HepG2 (cell line): ENCODE results near the gene MEDAG. TPM values are rescaled to one million over a fixed set of nuclear protein-coding genes. Genes with fewer than 3 reads are reported as not detected.

Experiments used
- ATAC-seq: fragments of 200-7000 bp; cut with Tn5 transposase; 3 replicates; pipeline ENCODE4 v1.9.1; 2020; ENCODE audit warnings: mild to moderate bottlenecking, moderate library complexity
- BruUV-seq: library from RNA; stranded (reverse); fragments of 400-500 nt; replicated peaks from 2 replicates; lab custom pipeline; 2021; lab: Mats Ljungman, UMichigan
- CTCF ChIA-PET: fragments of 300-600 bp; formaldehyde crosslinking; extraction: SDS; loops from one replicate; lab custom pipeline; 2021; ENCODE audit warnings: low total read pairs, inconsistent platforms, low intra/inter-chr PET ratio; lab: Yijun Ruan, JAX
- POLR2A ChIA-PET: fragments of 350-600 bp; sonication (Branson Sonifier 250); formaldehyde crosslinking; loops from one replicate; lab custom pipeline; 2020; ENCODE audit warnings: antibody characterized with exemption, inconsistent platforms; lab: Yijun Ruan, JAX
- DNase-seq: peaks from one replicate; pipeline ENCODE4 v3.0.0-alpha.2; 2015; ENCODE audit warnings: low spot score
- FAIRE-seq: peaks from 3 replicates; lab custom pipeline; 2011; peaks lifted over from hg19 to GRCh38; lab: Jason Lieb, UNC
- H2AFZ ChIP-seq: one replicate; pipeline ENCODE4 v1.6.1; 2011; ENCODE audit warnings: low read length, inconsistent platforms
- H3K27ac ChIP-seq: fragments of 300-600 bp; 3 replicates; pipeline ENCODE4 v1.8.0; 2011; ENCODE audit warnings: mixed run types, mild to moderate bottlenecking, mixed read lengths, low read length, inconsistent platforms; ENCODE audit not compliant: insufficient read depth; ENCODE audit errors: extremely low read length
- H3K27me3 ChIP-seq, 2 experiments: fragments of 200-600 bp in 1 of 2; 2 replicates in 1 of 2; 3 replicates in 1 of 2; pipeline versions ENCODE4 v1.6.0 to v1.8.0; 2011; ENCODE audit warnings: low read length in 2 of 2, mild to moderate bottlenecking in 2 of 2, moderate library complexity in 2 of 2, inconsistent platforms in 1 of 2; ENCODE audit not compliant: insufficient read depth in 2 of 2, control insufficient read depth in 1 of 2
- H3K36me3 ChIP-seq, 2 experiments: fragments of 200-600 bp in 1 of 2; replicated peaks in 1 of 2; 2 replicates in 1 of 2; 3 replicates in 1 of 2; pipeline versions ENCODE4 v1.5.1 to v1.8.0; 2011; ENCODE audit warnings: low read length in 2 of 2, inconsistent platforms in 1 of 2; ENCODE audit not compliant: insufficient read depth in 2 of 2, control insufficient read depth in 1 of 2
- H3K4me1 ChIP-seq: 2 replicates; pipeline ENCODE4 v1.5.1; 2012; ENCODE audit warnings: low read length, inconsistent platforms; ENCODE audit not compliant: insufficient read depth
- H3K4me2 ChIP-seq: 2 replicates; pipeline ENCODE4 v1.6.0; 2011; ENCODE audit warnings: low read depth, low read length, inconsistent platforms
- H3K4me3 ChIP-seq, 3 experiments: fragments of 200-600 bp in 1 of 3; sonication (generic), shearing (Covaris generic) in 1 of 3; replicated peaks in 1 of 3; 2 replicates each; pipeline ENCODE4 v1.5.1; 2011 to 2016; ENCODE audit warnings: low read length in 3 of 3, inconsistent platforms in 2 of 3, low read depth in 2 of 3, mild to moderate bottlenecking in 2 of 3, control low read depth in 1 of 3, mixed read lengths in 1 of 3; ENCODE audit not compliant: insufficient read depth in 1 of 3
- H3K79me2 ChIP-seq: one replicate; pipeline ENCODE4 v1.6.1; 2011; ENCODE audit warnings: low read length, inconsistent platforms; ENCODE audit not compliant: insufficient read depth
- H3K9ac ChIP-seq: 2 replicates; pipeline ENCODE4 v1.6.0; 2011; ENCODE audit warnings: mild to moderate bottlenecking, low read depth, low read length, inconsistent platforms; ENCODE audit not compliant: insufficient read depth
- H3K9me3 ChIP-seq: 2 replicates; pipeline ENCODE4 v1.5.1; 2012; ENCODE audit warnings: mild to moderate bottlenecking, low read length
- H4K20me1 ChIP-seq: 2 replicates; pipeline ENCODE4 v1.6.0; 2011; ENCODE audit warnings: inconsistent platforms, mild to moderate bottlenecking, low read length, moderate library complexity; ENCODE audit not compliant: insufficient read depth
- FOXO1 ChIP-seq: sonication (generic); formaldehyde crosslinking; IDR thresholded peaks from 2 replicates; pipeline ENCODE4 v1.4.0; 2020; ENCODE audit warnings: missing genetic modification reagents
- IKZF1 ChIP-seq: fragments of 450-650 bp; IDR thresholded peaks from 2 replicates; pipeline ENCODE4 v1.7.1; 2016
- SATB2 ChIP-seq: sonication (generic); formaldehyde crosslinking; IDR thresholded peaks from 2 replicates; pipeline ENCODE4 v1.5.0; 2020; ENCODE audit warnings: missing genetic modification reagents
- SKI ChIP-seq: fragments of 450-650 bp; IDR thresholded peaks from one replicate; pipeline ENCODE4 v1.6.1; 2018; ENCODE audit warnings: mild to moderate bottlenecking; ENCODE audit not compliant: partially characterized antibody
- SPEN ChIP-seq: sonication (generic); formaldehyde crosslinking; IDR thresholded peaks from 2 replicates; pipeline ENCODE4 v1.5.1; 2020; ENCODE audit warnings: low read depth, mild to moderate bottlenecking, missing genetic modification reagents
- ZBTB3 ChIP-seq: sonication (generic); formaldehyde crosslinking; IDR thresholded peaks from 2 replicates; pipeline ENCODE4 v1.4.0; 2020; ENCODE audit warnings: low read depth, mild to moderate bottlenecking, moderate library complexity, missing genetic modification reagents, borderline replicate concordance
- ZNF224 ChIP-seq: sonication (generic); formaldehyde crosslinking; IDR thresholded peaks from 2 replicates; pipeline ENCODE4 v1.5.0; 2020; ENCODE audit warnings: mild to moderate bottlenecking, missing genetic modification reagents
- ZNF335 ChIP-seq: sonication (generic); formaldehyde crosslinking; IDR thresholded peaks from 2 replicates; pipeline ENCODE4 v1.4.0; 2020; ENCODE audit warnings: missing genetic modification reagents
- ZNF432 ChIP-seq: sonication (generic); formaldehyde crosslinking; IDR thresholded peaks from 2 replicates; pipeline ENCODE4 v1.5.0; 2020; ENCODE audit warnings: missing genetic modification reagents, mild to moderate bottlenecking, borderline replicate concordance
- ZSCAN25 ChIP-seq: sonication (generic); formaldehyde crosslinking; IDR thresholded peaks from 2 replicates; pipeline ENCODE4 v1.8.0; 2022; ENCODE audit warnings: mild to moderate bottlenecking, missing genetic modification reagents
- WGBS: methylation state at CpG from one replicate; pipeline ENCODE4 v1.1.6; 2017; ENCODE audit warnings: low lambda C conversion rate; 5-methylcytosine and 5-hydroxymethylcytosine counted together
- in situ Hi-C: cut with HindIII; loops from 2 replicates; pipeline ENCODE4 v1.10.0; 2017; ENCODE audit warnings: low pct_unique_long_range_greater_than_20kb; ENCODE audit not compliant: extremely low pct_ligation_motif_present
- intact Hi-C: fragments of 100-400 bp; cut with micrococcal nuclease; formaldehyde crosslinking; loops from one replicate; pipeline ENCODE4 v1.10.0; 2022; ENCODE audit not compliant: unreplicated experiment
- polyA plus RNA-seq, 8 experiments: library from polyadenylated mRNA; depleted of rRNA in 3 of 8; stranded (reverse) in 7 of 8; unstranded in 1 of 8; fragments of >200 nt; fragmentation: Illumina TruSeq in 4 of 8; extraction: Trizol in 4 of 8; gene quantifications; 2 replicates each; pipeline versions ENCODE4 v1.2.1 to v1.2.3, GENCODE V29; 2011 to 2016; ENCODE audit warnings: low read depth in 4 of 8, missing spikeins in 1 of 8, mixed read lengths in 1 of 8; ENCODE audit not compliant: insufficient read depth in 1 of 8
- total RNA-seq, 5 experiments: library from RNA; depleted of rRNA; stranded (reverse); fragments of >200 nt; fragmentation: Illumina TruSeq; extraction: Trizol; gene quantifications; 2 replicates each; pipeline ENCODE4 v1.2.3, GENCODE V29; 2016; ENCODE audit warnings: low read depth in 1 of 5
- TF ChIP-seq, protein P1 (sequence below): sonication (generic); formaldehyde crosslinking; IDR thresholded peaks from 2 replicates; pipeline ENCODE4 v1.8.0; 2022; ENCODE audit warnings: missing genetic modification reagents, mild to moderate bottlenecking, moderate library complexity, borderline replicate concordance
- TF ChIP-seq, protein P2 (sequence below): sonication (generic); formaldehyde crosslinking; IDR thresholded peaks from 2 replicates; pipeline ENCODE4 v1.9.0; 2022; ENCODE audit warnings: missing genetic modification reagents, mild to moderate bottlenecking, borderline replicate concordance
- TF ChIP-seq, protein P3 (sequence below): IDR thresholded peaks from 2 replicates; pipeline ENCODE4 v1.6.1; 2016; ENCODE audit warnings: mild to moderate bottlenecking, missing biosample characterization, missing genetic modification reagents
- TF ChIP-seq, protein P4 (sequence below): IDR thresholded peaks from 2 replicates; pipeline ENCODE4 v1.6.1; 2016; ENCODE audit warnings: missing compliant biosample characterization, missing genetic modification reagents, borderline replicate concordance
- TF ChIP-seq, protein P5 (sequence below): IDR thresholded peaks from 2 replicates; pipeline ENCODE4 v1.4.0; 2020; ENCODE audit warnings: mild to moderate bottlenecking, missing genetic modification reagents

The MEDAG gene
- total and polyA plus RNA-seq, 2 of the 13 experiments (the other 11 are each of a cell fraction or from before 2014, with no cell fraction given) = not detected

DNA sequence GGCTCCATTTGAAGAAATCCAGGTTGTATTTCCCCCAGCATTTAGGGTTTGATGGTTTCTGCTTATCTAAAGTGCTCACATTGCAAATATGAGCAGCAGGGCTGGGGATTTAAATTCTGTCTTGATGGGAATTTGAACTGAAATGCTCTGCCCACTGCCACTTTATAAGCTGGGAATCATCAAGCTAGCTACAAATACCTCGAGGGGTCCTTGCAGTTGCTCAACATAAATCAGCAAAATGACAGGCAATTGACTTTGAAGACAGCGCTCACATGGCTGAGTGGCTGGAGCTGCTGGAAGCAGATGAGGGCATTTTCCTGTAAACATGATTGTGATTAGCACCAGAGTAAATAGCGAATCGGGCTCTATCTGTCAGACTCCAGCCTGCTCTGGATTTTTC is 39.4 kb upstream of the MEDAG start:
- Histone ChIP-seq H3K4me3 (no peak overlapping the region), H3K9me3 (no peaks in the 10 kb centered on the region), H3K9ac (no peak overlapping the region), H3K27me3 (no peaks in the 10 kb centered on the region; a peak in 1 of 5 replicates), H3K27ac (no peak overlapping the region), H4K20me1 (no peaks in the 10 kb centered on the region), H3K4me2 (no peak overlapping the region), H2AFZ (no peak overlapping the region), H3K79me2 (no peaks in the 10 kb centered on the region), H3K36me3 (no peaks in the 10 kb centered on the region), H3K4me1 (peaks cover 66% of the 10 kb centered on the region)
- in situ Hi-C loops = no loop called here
- CTCF ChIA-PET = no interaction called here
- no peak for ATAC-seq
- POLR2A ChIA-PET = no interaction called here
- 15% methylated on average over 4 of the region's 4 CpGs for WGBS
- FAIRE-seq = no peak
- intact Hi-C loops = no loop called here
- BruUV-seq = no TSS peak
- TF ChIP-seq, protein P1, sequence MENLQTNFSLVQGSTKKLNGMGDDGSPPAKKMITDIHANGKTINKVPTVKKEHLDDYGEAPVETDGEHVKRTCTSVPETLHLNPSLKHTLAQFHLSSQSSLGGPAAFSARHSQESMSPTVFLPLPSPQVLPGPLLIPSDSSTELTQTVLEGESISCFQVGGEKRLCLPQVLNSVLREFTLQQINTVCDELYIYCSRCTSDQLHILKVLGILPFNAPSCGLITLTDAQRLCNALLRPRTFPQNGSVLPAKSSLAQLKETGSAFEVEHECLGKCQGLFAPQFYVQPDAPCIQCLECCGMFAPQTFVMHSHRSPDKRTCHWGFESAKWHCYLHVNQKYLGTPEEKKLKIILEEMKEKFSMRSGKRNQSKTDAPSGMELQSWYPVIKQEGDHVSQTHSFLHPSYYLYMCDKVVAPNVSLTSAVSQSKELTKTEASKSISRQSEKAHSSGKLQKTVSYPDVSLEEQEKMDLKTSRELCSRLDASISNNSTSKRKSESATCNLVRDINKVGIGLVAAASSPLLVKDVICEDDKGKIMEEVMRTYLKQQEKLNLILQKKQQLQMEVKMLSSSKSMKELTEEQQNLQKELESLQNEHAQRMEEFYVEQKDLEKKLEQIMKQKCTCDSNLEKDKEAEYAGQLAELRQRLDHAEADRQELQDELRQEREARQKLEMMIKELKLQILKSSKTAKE (CRISPR knock-in tag) = no peak
- TF ChIP-seq ZBTB3 (CRISPR knock-in tag) = no peak
- no peak for TF ChIP-seq ZNF224
- no peak for TF ChIP-seq IKZF1
- TF ChIP-seq, protein P2, sequence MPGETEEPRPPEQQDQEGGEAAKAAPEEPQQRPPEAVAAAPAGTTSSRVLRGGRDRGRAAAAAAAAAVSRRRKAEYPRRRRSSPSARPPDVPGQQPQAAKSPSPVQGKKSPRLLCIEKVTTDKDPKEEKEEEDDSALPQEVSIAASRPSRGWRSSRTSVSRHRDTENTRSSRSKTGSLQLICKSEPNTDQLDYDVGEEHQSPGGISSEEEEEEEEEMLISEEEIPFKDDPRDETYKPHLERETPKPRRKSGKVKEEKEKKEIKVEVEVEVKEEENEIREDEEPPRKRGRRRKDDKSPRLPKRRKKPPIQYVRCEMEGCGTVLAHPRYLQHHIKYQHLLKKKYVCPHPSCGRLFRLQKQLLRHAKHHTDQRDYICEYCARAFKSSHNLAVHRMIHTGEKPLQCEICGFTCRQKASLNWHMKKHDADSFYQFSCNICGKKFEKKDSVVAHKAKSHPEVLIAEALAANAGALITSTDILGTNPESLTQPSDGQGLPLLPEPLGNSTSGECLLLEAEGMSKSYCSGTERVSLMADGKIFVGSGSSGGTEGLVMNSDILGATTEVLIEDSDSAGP (CRISPR knock-in tag) = no peak
- no peak for TF ChIP-seq FOXO1
- TF ChIP-seq ZSCAN25 (CRISPR knock-in tag) = no peak
- TF ChIP-seq, protein P3, sequence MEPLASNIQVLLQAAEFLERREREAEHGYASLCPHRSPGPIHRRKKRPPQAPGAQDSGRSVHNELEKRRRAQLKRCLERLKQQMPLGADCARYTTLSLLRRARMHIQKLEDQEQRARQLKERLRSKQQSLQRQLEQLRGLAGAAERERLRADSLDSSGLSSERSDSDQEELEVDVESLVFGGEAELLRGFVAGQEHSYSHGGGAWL (CRISPR knock-in tag) = no peak
- TF ChIP-seq ZNF432 (CRISPR knock-in tag) = no peak
- no peak for TF ChIP-seq SPEN (CRISPR knock-in tag)
- no peak for TF ChIP-seq SATB2 (CRISPR knock-in tag)
- TF ChIP-seq SKI = no peak
- TF ChIP-seq, protein P4, sequence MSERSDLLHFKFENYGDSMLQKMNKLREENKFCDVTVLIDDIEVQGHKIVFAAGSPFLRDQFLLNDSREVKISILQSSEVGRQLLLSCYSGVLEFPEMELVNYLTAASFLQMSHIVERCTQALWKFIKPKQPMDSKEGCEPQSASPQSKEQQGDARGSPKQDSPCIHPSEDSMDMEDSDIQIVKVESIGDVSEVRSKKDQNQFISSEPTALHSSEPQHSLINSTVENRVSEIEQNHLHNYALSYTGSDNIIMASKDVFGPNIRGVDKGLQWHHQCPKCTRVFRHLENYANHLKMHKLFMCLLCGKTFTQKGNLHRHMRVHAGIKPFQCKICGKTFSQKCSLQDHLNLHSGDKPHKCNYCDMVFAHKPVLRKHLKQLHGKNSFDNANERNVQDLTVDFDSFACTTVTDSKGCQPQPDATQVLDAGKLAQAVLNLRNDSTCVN = no peak
- TF ChIP-seq, protein P5, sequence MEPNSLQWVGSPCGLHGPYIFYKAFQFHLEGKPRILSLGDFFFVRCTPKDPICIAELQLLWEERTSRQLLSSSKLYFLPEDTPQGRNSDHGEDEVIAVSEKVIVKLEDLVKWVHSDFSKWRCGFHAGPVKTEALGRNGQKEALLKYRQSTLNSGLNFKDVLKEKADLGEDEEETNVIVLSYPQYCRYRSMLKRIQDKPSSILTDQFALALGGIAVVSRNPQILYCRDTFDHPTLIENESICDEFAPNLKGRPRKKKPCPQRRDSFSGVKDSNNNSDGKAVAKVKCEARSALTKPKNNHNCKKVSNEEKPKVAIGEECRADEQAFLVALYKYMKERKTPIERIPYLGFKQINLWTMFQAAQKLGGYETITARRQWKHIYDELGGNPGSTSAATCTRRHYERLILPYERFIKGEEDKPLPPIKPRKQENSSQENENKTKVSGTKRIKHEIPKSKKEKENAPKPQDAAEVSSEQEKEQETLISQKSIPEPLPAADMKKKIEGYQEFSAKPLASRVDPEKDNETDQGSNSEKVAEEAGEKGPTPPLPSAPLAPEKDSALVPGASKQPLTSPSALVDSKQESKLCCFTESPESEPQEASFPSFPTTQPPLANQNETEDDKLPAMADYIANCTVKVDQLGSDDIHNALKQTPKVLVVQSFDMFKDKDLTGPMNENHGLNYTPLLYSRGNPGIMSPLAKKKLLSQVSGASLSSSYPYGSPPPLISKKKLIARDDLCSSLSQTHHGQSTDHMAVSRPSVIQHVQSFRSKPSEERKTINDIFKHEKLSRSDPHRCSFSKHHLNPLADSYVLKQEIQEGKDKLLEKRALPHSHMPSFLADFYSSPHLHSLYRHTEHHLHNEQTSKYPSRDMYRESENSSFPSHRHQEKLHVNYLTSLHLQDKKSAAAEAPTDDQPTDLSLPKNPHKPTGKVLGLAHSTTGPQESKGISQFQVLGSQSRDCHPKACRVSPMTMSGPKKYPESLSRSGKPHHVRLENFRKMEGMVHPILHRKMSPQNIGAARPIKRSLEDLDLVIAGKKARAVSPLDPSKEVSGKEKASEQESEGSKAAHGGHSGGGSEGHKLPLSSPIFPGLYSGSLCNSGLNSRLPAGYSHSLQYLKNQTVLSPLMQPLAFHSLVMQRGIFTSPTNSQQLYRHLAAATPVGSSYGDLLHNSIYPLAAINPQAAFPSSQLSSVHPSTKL (CRISPR knock-in tag) = no peak
- no peak for TF ChIP-seq ZNF335 (CRISPR knock-in tag)
- DNase-seq = no peak
